Body of pancreas (tissue), 4 donors: ENCODE data around the gene LRRC56. TPM values are rescaled to one million over a fixed set of nuclear protein-coding genes. Genes with fewer than 3 reads are reported as not detected.

Experiments used
- ATAC-seq: fragments of 150-250 bp; one replicate; pipeline ENCODE4 v1.9.1; 2016
- DNase-seq, 4 donors: peaks; one replicate each; pipeline ENCODE4 v3.0.0-alpha.2; 2019
- H3K27ac ChIP-seq, 4 donors: fragments of 200-600 bp; sonication (generic); 1 replicate in 3 of 4; 2 replicates in 1 of 4; pipeline versions ENCODE4 v1.5.1 to v1.6.1; 2016 to 2019; ENCODE audit warnings: mild to moderate bottlenecking in 1 of 4, mixed read lengths in 1 of 4, moderate library complexity in 1 of 4
- H3K27me3 ChIP-seq, 2 donors: fragments of 200-600 bp; sonication (generic); one replicate each; pipeline ENCODE4 v1.6.0; 2016; ENCODE audit warnings: mild to moderate bottlenecking in 1 of 2
- H3K36me3 ChIP-seq, 2 donors: fragments of 200-600 bp; sonication (generic); replicated peaks in 1 of 2; 2 replicates each; pipeline ENCODE4 v1.5.1; 2016; ENCODE audit warnings: low read depth in 2 of 2; ENCODE audit not compliant: insufficient read depth in 1 of 2
- H3K4me1 ChIP-seq: fragments of 200-600 bp; sonication (generic); one replicate; pipeline ENCODE4 v1.6.0; 2016
- H3K4me3 ChIP-seq, 2 donors: fragments of 200-600 bp; sonication (generic); 1 replicate in 1 of 2; 2 replicates in 1 of 2; pipeline ENCODE4 v1.5.1; 2016 to 2019
- H3K9me3 ChIP-seq, 3 donors: fragments of 200-600 bp; sonication (generic); 1 replicate in 2 of 3; 2 replicates in 1 of 3; pipeline ENCODE4 v1.5.1; 2016
- CTCF ChIP-seq, 7 experiments: fragments of 450-650 bp in 4 of 7; fragments of 200-600 bp in 3 of 7; sonication (generic) in 3 of 7; IDR thresholded peaks; one replicate each; pipeline ENCODE4 v1.5.1; 2016 to 2019; ENCODE audit warnings: antibody characterized with exemption in 7 of 7
- POLR2A ChIP-seq, 3 donors: fragments of 450-650 bp; IDR thresholded peaks; one replicate each; pipeline ENCODE4 v1.6.1; 2016; ENCODE audit warnings: antibody characterized with exemption in 3 of 3, mild to moderate bottlenecking in 2 of 3
- WGBS, 2 donors: methylation state at CpG; one replicate each; pipeline ENCODE4 v1.1.5; 2017; 5-methylcytosine and 5-hydroxymethylcytosine counted together
- intact Hi-C: fragments of 100-400 bp; cut with DNase I; formaldehyde crosslinking; loops from one replicate; pipeline ENCODE4 v1.15.1; 2023
- total RNA-seq, 2 donors: library from RNA; depleted of rRNA; stranded (reverse); fragments of >200 nt; gene quantifications; one replicate each; pipeline ENCODE4 v1.1.0, GENCODE V29; 2016

LRRC56 gene
- total RNA-seq, 2 donors from 2014 or later, result 1.6 to 2.3 TPM

DNA sequence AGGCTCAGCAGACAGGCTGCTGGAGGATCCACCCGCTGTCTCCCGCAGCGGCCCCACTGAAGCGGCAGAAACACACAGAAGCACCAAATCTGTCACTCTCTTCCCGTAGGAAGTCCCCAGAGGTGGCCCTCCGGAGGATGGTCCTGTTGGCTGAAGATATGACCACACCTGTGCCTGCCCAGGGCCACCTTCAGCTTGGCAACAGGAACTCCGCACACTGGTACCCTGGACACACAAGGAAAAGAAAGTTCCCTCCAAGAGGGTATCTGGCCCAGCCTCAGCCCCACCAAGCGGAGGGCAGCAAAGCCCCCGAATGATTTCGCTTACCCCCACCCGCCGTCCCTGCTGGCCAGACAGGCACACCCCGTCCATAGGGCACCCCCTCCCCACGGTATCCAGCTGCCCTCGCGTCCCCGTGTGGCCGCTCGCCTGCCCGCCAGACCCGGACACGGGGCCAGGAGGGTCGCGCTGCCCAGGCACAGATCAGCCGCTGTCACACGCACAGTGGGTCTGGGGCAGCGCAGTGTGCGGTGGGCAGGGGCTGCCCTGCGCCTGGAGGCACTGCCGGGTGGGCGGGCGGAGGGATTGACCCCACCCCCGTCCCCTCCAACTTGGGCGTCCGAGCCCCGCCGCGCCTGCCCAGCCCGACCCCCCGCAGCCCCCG, 30.4 kb downstream of the LRRC56 start:
- TF ChIP-seq CTCF (IDR thresholded peaks at IDR 0.05) (no peak), POLR2A (IDR thresholded peaks at IDR 0.05) (no peak)
- Histone ChIP-seq H3K4me1 (peaks cover 32% of the 10 kb centered on the region), H3K4me3 (no peak overlapping the region), H3K36me3 (no peaks in the 10 kb centered on the region), H3K27me3 (no peaks in the 10 kb centered on the region), H3K27ac (peak overlapping the region; percentile 41 to 81 (median 76)), H3K9me3 (no peaks in the 10 kb centered on the region)
- peak in 1 of 4 donors; percentile 29 for DNase-seq
- 35 to 47% methylated on average over 5 to 29 of the region's 41 CpGs for WGBS, 2 donors
- intact Hi-C loops, result no loop called here
- no peak for ATAC-seq

GRCh38 chr11:568306-569157, 31.2 kb downstream of the LRRC56 start:
- WGBS, 2 donors, result 0% methylated on average over 6 to 78 of the region's 123 CpGs
- no peaks in the 10 kb centered on the region for H3K9me3 ChIP-seq
- no peaks in the 10 kb centered on the region for H3K36me3 ChIP-seq
- H3K4me3 ChIP-seq, result peak overlapping the region in 1 of 2 donors; percentile 18
- peaks cover 25% of the 10 kb centered on the region for H3K4me1 ChIP-seq
- intact Hi-C loops, result no loop called here
- peak; percentile 95 for ATAC-seq
- H3K27me3 ChIP-seq, result no peaks in the 10 kb centered on the region
- peak; percentile 95 to 96 (median 95) for DNase-seq
- H3K27ac ChIP-seq, result peak overlapping the region; percentile 53 to 81 (median 76)
- TF ChIP-seq CTCF (IDR thresholded peaks at IDR 0.05), result peak in 2 of 7 experiments; percentile 19 to 24
- TF ChIP-seq POLR2A (IDR thresholded peaks at IDR 0.05), result peak in 1 of 3 donors; percentile 20

- H3K36me3 ChIP-seq, result no peaks in the 10 kb centered on the region
- H3K27me3 ChIP-seq, result no peaks in the 10 kb centered on the region
- H3K9me3 ChIP-seq, result no peaks in the 10 kb centered on the region
- ATAC-seq, result no peak
- peaks cover 19% of the 10 kb centered on the region for H3K4me1 ChIP-seq
- 40 to 41% methylated on average over 17 to 36 of the region's 36 CpGs for WGBS, 2 donors
- DNase-seq, result no peak
- TF ChIP-seq POLR2A (IDR thresholded peaks at IDR 0.05) (no peak), CTCF (IDR thresholded peaks at IDR 0.05) (no peak)
- intact Hi-C loops, result no loop called here
- H3K27ac ChIP-seq, result peak overlapping the region in 3 of 4 donors; percentile 53 to 81 (median 72)
- peak overlapping the region in 1 of 2 donors; percentile 18 for H3K4me3 ChIP-seq
Measured at GRCh38 chr11:569158-569885, 32.0 kb downstream of the LRRC56 start.

DNA sequence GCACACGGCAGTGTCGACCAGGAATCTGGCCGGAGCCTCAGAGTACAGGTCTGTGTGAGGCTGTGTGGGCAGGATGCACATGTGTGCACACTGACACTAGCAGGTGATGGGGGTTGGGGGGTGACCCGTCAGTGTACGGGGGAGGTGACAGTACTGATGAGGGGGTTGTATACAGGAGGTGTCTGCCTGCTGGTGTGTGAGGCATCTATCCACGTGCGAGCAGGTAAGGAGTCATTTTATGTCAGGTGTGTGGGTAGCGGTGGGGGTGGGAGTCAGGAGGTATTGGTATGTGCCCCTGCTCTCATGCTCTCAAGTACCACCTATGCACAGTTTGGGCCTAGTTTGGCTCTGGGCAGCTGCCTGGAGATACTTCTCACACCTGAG, 34.5 kb downstream of the LRRC56 start:
- 74 to 80% methylated on average over 1 to 8 of the region's 8 CpGs for WGBS, 2 donors
- intact Hi-C loops, result no loop called here
- ATAC-seq, result no peak
- no peak overlapping the region for H3K4me3 ChIP-seq
- H3K9me3 ChIP-seq, result no peaks in the 10 kb centered on the region
- H3K27me3 ChIP-seq, result no peaks in the 10 kb centered on the region
- TF ChIP-seq POLR2A (IDR thresholded peaks at IDR 0.05) (no peak), CTCF (IDR thresholded peaks at IDR 0.05) (no peak)
- no peaks in the 10 kb centered on the region for H3K36me3 ChIP-seq
- no peak overlapping the region for H3K27ac ChIP-seq
- H3K4me1 ChIP-seq, result peaks cover 31% of the 10 kb centered on the region
- no peak for DNase-seq
